ACC112 (cell line): ENCODE measurements around the gene KRT80.

Source experiments
- H2AFZ ChIP-seq: fragments of 200-600 bp; sonication (generic); one replicate; pipeline ENCODE4 v1.6.0; 2017; ENCODE audit warnings: antibody characterized with exemption, low read length; ENCODE audit not compliant: unreplicated experiment
- H3K27ac ChIP-seq: fragments of 200-600 bp; sonication (generic); 2 replicates; pipeline ENCODE4 v1.5.1; 2014; ENCODE audit warnings: low read depth, mild to moderate bottlenecking, antibody characterized with exemption, low read length, moderate library complexity
- H3K27me3 ChIP-seq: fragments of 200-600 bp; sonication (generic); 2 replicates; pipeline ENCODE4 v1.6.1; 2014; ENCODE audit warnings: mild to moderate bottlenecking, antibody characterized with exemption, low read length, moderate library complexity, mixed read lengths; ENCODE audit not compliant: insufficient read depth
- H3K36me3 ChIP-seq: fragments of 200-600 bp; sonication (generic); 2 replicates; pipeline ENCODE4 v1.6.1; 2016; ENCODE audit warnings: mild to moderate bottlenecking, antibody characterized with exemption, low read length, moderate library complexity, mixed read lengths; ENCODE audit not compliant: insufficient read depth
- H3K4me1 ChIP-seq: fragments of 200-600 bp; sonication (generic); one replicate; pipeline ENCODE4 v1.6.1; 2016; ENCODE audit warnings: low read length, mixed read lengths; ENCODE audit not compliant: insufficient read depth, unreplicated experiment, control insufficient read depth
- H3K4me3 ChIP-seq: fragments of 200-600 bp; sonication (generic); 2 replicates; pipeline ENCODE4 v1.5.1; 2014; ENCODE audit warnings: mild to moderate bottlenecking, low read depth, low read length
- H3K79me2 ChIP-seq: fragments of 200-600 bp; sonication (generic); one replicate; pipeline ENCODE4 v1.6.0; 2016; ENCODE audit warnings: low read length; ENCODE audit not compliant: control insufficient read depth, unreplicated experiment, insufficient read depth

The KRT80 gene

DNA sequence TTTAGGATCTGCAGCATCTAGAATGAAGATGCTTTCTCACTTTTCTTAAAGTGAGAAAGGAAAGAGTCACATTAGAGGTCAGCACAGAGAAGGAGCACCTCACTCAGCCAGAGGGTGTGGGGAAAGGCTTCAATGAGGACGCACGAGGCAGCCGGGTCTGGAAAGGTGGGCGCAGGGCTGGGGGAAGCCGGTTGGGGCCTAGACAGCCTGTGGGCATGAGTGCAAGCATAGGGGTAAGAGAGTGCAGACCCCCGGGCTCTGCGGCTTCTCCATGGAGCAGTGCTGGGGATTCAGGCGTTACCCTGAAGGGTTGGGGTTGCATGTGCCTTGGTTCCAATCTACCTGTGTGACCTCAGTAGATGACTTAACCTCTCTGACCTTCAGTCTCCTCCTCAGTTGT is 49.9 kb downstream of the KRT80 start:
- Histone ChIP-seq H3K79me2 (peaks cover 6% of the 10 kb centered on the region), H3K4me1 (peaks cover 31% of the 10 kb centered on the region), H3K27ac (no peak overlapping the region)

DNA sequence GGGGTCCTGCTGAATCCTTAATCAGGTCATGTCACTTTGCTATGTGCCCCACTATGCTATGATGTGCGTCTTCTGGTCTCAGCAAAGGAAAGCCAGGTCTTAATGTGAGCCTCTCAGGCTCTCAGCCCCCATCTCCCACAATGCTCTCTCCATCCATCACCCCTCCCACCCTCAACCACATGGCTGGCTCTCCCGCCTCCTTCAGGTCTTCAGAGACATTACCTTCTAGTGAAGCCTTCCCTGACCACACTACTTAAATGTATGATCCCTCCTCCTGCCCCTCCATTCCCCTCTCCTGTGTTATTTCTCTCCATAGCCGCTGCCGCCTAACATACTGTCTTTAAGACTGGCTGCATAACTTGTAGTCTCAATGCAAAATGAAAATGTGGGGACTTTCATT is 50.5 kb downstream of the KRT80 start:
- Histone ChIP-seq H3K27me3 (no peaks in the 10 kb centered on the region), H3K36me3 (no peaks in the 10 kb centered on the region), H3K79me2 (no peaks in the 10 kb centered on the region), H3K27ac (no peak overlapping the region), H2AFZ (no peak overlapping the region), H3K4me1 (peaks cover 26% of the 10 kb centered on the region), H3K4me3 (no peak overlapping the region)

More for the DNA sequence above, 49.9 kb downstream of the KRT80 start:
- no peak overlapping the region for H2AFZ ChIP-seq
- no peaks in the 10 kb centered on the region for H3K27me3 ChIP-seq
- no peaks in the 10 kb centered on the region for H3K36me3 ChIP-seq
- no peak overlapping the region for H3K4me3 ChIP-seq

- Histone ChIP-seq H3K4me3 (no peak overlapping the region), H3K79me2 (no peaks in the 10 kb centered on the region), H3K4me1 (peaks cover 12% of the 10 kb centered on the region), H3K27me3 (no peaks in the 10 kb centered on the region), H3K36me3 (no peaks in the 10 kb centered on the region), H2AFZ (no peak overlapping the region), H3K27ac (no peak overlapping the region)
Measured at GRCh38 chr12:52139579-52140062, 52.2 kb downstream of the KRT80 start.

GRCh38 chr12:52139147-52139546 is 52.7 kb downstream of the KRT80 start:
- Histone ChIP-seq H3K4me1 (peaks cover 7% of the 10 kb centered on the region), H3K27me3 (no peaks in the 10 kb centered on the region), H3K79me2 (no peaks in the 10 kb centered on the region), H2AFZ (no peak overlapping the region), H3K4me3 (no peak overlapping the region), H3K36me3 (no peaks in the 10 kb centered on the region), H3K27ac (no peak overlapping the region)

GRCh38 chr12:52137746-52138145 is 54.1 kb downstream of the KRT80 start:
- Histone ChIP-seq H3K27ac (no peak overlapping the region), H3K4me1 (no peaks in the 10 kb centered on the region), H3K27me3 (no peaks in the 10 kb centered on the region), H2AFZ (no peak overlapping the region), H3K4me3 (no peak overlapping the region), H3K79me2 (no peaks in the 10 kb centered on the region), H3K36me3 (no peaks in the 10 kb centered on the region)

GRCh38 chr12:52132754-52133161 is 59.1 kb downstream of the KRT80 start:
- Histone ChIP-seq H3K36me3 (no peaks in the 10 kb centered on the region), H3K27ac (no peak overlapping the region), H3K4me3 (no peak overlapping the region), H3K27me3 (0 out of 2 replicates have a peak, but pooled peaks cover 9% of the 10 kb centered on the region), H3K4me1 (peaks cover 6% of the 10 kb centered on the region), H3K79me2 (no peaks in the 10 kb centered on the region), H2AFZ (no peak overlapping the region)

- Histone ChIP-seq H3K4me3 (no peak overlapping the region), H2AFZ (no peak overlapping the region), H3K36me3 (no peaks in the 10 kb centered on the region), H3K27me3 (0 out of 2 replicates have a peak, but pooled peaks cover 9% of the 10 kb centered on the region), H3K79me2 (no peaks in the 10 kb centered on the region), H3K27ac (no peak overlapping the region), H3K4me1 (peaks cover 6% of the 10 kb centered on the region)
Measured at GRCh38 chr12:52130711-52131110, 61.1 kb downstream of the KRT80 start.

DNA sequence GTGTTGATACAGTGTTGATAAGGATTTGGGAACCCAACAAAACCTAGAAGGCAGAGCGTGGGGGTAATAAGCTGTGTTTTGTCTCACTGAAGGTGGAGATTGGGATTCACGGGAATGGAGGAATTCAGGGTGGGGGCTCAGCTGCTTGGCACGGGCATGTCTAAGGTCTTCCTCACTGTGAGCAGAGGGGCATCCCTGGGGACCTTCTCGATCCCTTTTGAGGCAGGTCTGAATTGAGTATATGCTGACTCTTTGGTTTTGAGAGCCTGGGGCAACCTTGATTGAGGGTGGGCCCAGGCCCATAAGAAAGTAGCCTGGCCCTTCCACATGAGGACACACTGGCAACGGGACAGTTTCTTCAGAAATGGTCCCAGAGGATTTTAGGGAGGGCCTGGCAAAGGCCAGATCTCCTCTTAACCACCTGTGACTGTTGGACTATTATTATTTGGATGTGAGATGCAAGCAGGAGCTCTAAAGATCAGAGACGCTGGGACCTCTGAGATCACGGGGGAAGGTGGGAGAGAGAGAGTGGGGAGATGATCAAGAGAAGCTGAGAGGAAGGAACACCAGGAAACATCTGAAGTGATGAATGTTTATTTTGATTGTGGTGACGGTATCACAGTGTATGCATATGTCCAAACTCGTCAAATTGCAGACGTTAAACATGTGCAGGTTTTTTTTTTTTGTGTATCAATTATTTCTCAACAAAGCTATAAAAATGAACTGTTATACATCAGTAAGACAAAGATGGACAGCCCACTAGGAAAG is 63.9 kb downstream of the KRT80 start:
- Histone ChIP-seq H2AFZ (no peak overlapping the region), H3K79me2 (no peaks in the 10 kb centered on the region), H3K4me3 (no peak overlapping the region), H3K27me3 (0 out of 2 replicates have a peak, but pooled peaks cover 9% of the 10 kb centered on the region), H3K36me3 (no peaks in the 10 kb centered on the region), H3K27ac (no peak overlapping the region), H3K4me1 (peaks cover 6% of the 10 kb centered on the region)

GRCh38 chr12:52126605-52127578 is 64.9 kb downstream of the KRT80 start:
- 0 out of 2 replicates have a peak, but pooled peaks cover under 1% of the 10 kb centered on the region for H3K27me3 ChIP-seq
- H3K4me1 ChIP-seq: no peaks in the 10 kb centered on the region
- no peak overlapping the region for H3K4me3 ChIP-seq
- no peak overlapping the region for H3K27ac ChIP-seq
- no peaks in the 10 kb centered on the region for H3K79me2 ChIP-seq
- no peak overlapping the region for H2AFZ ChIP-seq
- no peaks in the 10 kb centered on the region for H3K36me3 ChIP-seq

DNA sequence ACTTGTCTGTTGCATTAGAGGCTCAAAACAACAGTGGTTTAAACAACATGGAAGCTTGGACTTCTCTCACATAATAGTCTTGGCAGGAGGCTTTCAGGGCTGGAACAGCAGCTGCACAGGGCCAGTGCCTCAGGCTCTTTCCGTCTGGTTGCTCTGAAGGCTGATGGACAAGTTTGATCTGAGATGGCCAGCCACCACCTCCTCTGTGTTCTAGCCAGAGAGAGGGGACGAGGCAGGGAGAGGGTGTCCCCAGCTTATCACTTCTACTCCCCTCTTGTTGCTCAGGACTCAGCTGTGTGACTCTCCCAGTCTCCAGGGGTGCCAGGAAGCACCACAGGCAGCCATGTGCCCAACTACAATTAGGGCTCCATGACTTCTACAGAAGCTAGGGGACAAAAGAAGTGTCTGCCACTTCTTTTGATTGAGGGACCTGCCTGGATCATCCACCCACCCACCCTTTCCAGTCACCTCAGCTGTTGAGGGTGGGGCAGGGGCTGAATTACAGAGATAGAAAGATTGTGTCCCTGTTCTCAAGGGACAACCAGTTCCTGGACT is 65.7 kb downstream of the KRT80 start:
- H3K36me3 ChIP-seq: no peaks in the 10 kb centered on the region
- H3K79me2 ChIP-seq: no peaks in the 10 kb centered on the region
- H3K4me3 ChIP-seq: no peak overlapping the region
- H3K4me1 ChIP-seq: peaks cover 4% of the 10 kb centered on the region
- H2AFZ ChIP-seq: no peak overlapping the region
- no peak overlapping the region for H3K27ac ChIP-seq
- no peaks in the 10 kb centered on the region for H3K27me3 ChIP-seq
